Measurements from ENCODE around the gene CTSE.
"Not testable (repeated sequence)": the region's sequence is repeated elsewhere in the genome, so short reads cannot be mapped to it uniquely, and the experiment has no call there.

Gene CTSE

DNA sequence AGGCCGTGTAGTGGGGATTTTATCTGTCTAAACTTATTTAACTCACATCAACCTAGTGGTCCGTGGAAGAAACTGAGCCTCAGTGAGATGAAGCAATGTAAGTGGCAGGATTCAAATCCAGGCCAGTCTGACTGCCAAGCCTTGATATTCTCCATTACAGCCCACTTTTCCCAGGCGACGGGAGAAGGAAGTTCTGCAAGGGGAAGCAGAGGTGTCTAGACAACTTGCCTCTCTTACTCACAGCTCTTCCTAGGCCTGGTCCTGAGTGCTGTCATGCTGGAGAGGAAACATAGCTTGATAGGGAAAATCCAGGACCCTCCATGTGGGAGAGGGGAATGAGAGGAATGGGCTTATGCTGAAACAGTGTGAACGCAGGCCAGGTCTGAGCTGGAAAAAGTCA lies 9.1 kb downstream of the CTSE start:
- DNase-seq (ENCODE audit: low read depth), result no peak

DNA sequence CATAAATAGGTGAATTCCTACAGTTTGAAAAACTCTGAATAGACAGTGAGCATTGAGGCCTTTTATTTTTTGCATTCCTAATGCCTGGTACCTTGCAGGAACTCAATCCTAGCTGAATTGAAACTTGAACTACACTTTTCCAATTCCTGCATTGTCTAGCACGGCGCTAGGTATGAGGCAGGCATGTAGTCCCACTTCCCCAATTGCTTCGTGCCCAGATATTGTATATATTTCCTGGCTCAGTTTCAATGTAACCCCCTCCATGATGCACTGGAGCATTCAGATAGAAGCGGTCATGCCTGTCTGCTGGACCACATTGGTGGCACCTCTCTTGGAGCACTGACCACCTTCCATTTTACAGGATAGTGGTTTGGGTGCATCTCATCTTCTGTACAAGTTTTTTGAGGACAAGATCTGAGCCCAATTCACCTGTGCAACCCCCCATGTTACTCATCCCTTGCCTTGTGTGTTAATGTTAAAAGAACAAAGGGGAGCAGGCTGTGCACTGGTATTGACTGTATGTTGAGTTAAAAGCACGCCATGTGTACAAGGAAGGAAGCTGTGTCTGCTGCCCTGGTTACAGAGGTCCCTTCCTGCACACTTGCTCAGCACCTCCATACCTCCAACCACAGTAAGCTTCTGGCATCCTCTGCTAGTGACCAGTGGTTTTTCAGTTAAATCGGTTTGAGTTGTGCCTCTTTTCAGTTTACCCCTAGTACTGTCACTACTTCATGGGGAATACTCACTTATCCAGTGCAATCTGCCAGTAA lies 10.5 kb downstream of the CTSE start:
- no peak for DNase-seq (ENCODE audit: low read depth)

DNA sequence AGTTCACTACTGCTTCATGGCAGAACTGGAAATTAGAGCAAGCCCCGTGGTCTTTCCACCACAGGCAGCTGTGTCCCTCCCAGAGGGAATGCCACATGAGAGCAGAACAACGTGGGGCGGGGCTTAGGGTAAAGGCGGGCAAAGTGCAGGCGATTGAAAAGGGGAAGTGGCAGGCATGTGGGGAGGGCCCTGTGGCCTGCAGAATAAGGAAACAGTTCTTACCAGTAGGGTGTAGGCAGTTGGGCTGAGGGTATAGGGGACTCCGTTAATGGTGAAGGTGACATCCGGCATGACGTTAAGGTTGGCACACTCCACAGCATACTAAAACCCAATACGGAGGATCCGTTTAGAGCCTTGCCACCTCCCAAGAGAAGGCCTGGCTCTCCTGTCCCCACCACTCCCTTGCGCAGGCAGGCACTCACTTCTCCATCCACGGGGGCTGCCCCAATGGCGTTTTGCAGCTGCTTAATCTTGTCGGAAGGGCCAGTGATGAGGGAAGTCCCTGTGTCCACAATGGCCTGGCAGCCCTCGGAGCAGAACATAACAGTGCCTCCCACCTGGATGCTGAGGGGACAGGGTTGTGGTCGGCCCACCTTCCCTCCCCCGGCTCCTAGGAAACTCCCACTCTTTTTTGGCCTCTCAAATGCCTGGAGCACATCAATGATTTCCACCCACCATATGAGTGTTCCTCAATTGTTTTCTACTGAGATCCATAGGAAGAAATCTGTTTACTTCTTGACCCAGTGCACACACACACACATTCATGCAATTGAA lies 11.4 kb downstream of the CTSE start:
- no peak for DNase-seq (ENCODE audit: low read depth)

DNA sequence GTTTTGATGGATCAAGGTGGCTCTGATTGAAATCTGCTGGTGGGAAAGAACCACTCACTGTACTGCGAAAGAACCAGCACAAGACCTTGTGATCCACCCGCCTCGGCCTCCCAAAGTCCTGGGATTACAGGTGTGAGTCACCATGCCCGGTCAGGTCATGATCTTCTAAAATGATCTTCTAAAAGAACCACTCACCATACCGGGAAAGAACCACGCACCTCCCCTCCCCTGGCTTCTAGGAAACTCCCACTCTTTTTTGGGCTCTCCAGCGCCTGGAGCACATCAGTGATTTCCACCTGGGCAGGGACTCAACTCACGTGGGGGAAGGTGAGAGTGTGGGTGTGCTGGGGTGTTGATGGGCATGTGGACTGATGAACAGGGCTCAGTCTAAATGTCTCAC lies 12.6 kb downstream of the CTSE start:
- DNase-seq (ENCODE audit: low read depth), result no peak

DNA sequence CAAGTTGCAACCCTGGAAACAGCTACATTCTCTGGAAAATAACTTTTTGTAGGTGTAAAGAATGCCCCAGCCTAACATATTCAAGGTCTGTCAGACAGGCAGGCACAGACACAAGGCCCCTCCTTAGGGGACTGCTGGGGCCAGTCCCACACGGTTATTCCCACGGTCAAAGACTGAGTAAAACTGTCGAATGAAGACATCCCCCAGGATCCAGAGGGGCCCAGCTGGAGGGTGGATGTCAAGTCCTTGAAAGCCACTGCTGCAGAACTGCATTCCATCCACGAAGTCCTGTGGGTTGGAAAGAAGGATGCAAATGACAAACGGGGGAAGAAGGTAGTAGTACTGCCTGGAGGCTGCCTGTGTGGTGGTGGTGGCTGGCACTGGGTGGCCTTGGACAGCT lies 13.6 kb downstream of the CTSE start:
- no peak for DNase-seq (ENCODE audit: low read depth)

DNA sequence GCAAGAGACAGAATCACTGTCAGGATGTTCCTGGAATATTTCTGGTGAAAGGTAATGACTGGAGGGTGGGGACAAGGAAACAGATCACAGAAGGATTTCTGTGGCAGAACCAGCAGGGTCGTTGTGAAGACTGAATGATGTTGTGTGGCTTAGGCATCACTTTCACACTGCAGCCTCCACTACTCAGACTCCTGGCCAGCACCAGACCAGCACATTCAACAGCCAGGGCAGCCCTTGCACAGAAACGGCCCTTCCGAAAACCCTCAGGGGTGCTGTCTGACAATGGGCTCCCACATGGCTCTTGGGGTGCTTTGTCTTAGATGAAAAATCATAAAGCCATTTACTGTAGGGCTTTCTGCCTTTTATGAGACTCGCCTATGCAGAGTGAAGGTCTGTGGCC lies 16.7 kb downstream of the CTSE start:
- DNase-seq (ENCODE audit: low read depth), result no peak

DNA sequence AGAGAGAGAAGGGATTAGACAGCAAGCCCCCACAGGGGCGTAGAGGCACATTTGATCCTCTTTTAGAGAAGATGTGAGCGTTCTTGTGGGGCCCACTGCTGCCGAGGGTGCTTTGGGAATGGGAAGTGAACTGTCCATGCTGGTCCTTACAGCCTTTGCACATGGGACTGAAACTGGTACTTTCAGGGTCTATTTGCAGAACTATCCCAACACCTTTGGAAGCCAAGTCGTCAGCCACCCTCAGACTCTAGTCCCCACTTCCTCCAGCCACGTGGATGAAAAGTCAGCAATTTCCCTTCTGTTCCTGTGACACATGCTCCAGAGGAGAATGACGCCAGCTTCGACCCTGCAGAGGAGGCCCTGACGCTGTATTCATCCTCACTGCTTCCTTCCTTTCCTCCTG lies 17.9 kb downstream of the CTSE start:
- DNase-seq (ENCODE audit: low read depth), result no peak

DNA sequence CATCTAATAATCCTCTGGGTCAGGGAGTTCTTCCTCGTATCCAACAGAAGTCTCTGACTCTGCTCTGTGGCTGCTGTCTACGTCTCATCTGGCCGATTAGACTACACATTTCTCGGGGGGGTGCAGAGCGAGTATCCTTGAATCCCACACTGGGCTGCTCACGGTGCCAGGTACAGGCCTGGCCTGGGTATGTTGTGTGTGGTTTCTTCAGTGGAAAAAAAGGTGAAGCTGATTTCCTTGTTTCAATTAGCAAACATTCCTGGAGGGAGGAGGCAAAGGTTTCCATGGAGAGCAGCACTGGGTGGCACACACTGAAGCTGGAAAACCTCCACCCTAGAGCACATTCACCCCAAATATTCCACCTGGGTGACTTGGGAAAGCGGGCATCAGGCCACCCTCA lies 18.5 kb downstream of the CTSE start:
- no peak for DNase-seq (ENCODE audit: low read depth)

DNA sequence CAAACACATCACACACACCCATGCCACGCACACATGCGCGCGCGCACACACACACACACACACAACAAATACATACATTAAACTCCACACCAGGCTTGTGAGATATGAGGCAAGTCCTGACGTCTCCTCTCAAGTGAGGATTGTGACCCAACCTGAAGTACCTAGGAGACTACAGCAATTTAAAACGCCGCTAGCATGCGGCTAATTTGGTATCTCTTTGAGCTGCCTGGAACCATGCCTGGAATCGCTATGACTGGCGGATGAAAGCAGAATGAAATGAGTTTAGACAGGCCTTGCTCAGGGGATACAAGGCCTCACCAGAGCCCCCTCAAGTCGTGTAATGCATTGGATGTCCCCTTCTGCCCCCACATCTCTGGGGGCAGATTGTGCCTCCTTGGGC lies 18.9 kb downstream of the CTSE start:
- no peak for DNase-seq (ENCODE audit: low read depth)

DNA sequence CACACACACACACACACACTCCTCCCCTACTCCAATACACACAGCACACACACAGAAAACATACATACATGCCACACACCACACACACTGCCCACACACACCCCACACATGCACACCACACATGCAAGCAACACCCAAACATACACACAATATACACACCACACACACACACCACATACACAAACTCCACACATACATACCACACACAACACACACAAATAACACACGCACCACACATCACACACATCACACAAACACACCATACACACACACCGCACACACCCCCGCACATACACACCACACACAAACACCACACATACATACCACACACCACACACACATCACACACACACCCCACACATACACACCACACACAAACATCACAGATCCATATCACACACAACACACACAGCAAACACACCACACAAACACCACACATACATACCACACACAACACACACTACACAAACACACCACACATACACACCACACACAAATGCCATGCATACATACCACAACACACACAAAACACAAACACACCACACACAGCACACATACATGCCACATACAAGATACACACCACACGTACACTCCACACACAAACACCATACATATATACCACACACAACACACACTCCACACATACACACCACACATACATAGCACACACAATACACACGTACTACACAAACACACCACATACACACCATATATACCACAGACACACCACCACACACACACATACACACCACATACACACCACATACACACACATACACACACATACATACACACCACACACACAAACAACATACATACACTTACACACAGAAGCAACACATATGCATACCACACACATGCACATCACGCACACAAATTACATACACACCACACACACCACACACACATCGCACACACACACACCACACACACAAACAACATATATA lies 19.6 kb downstream of the CTSE start:
- DNase-seq (ENCODE audit: low read depth), result no peak

DNA sequence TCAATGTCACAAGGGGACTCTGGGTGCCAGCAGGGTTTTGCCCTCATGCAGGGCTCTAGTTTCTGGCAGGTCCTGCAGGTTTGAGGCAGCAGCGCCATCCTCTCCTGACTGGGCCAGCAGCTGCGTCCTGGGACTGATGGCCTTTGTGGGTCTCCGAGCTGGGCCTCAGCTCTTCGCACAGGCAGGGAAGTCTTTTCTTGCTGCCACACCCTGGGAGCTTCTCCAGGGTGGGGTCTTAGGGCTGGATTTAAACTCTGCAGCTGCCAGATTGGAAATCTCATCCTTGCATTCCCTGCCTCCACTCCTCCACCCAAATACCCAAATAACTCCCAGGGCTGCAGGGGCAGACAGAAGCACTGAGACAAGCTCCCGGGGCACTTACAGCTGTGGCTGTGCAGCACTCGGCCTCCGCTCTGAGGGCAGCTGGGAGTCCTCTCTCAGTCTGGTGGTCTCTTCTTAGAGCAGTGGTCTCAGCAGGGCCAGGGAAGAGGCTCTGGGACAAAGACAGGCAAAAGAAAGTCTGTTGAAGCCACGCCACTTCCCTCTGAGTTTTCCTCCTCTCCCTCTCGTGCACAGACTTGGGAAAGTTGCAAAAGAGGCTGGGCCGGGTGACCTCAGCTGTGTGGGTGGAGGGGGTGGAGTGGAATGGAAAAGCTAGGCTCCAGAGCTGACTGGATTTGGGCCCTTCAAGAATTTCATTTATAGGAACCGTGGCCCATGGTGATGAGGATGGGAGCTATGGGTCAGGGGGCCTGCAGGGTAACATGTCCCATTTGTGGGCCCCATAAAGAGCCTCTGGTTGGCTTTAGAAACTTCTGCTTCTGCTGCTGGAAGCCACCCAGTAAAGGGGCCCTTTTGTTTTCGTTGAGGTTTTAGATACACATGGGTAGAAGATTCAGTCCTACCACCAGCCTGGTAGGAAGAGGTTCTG lies 20.6 kb downstream of the CTSE start, which contains the start of gene RAB7B:
Gene RAB7B, minus strand, starts transcription at position 525 of the 931 bp plus-strand sequence. CDS start 9,260 bp downstream, outside the sequence.
- DNase-seq (ENCODE audit: low read depth), result peak; percentile 77

DNA sequence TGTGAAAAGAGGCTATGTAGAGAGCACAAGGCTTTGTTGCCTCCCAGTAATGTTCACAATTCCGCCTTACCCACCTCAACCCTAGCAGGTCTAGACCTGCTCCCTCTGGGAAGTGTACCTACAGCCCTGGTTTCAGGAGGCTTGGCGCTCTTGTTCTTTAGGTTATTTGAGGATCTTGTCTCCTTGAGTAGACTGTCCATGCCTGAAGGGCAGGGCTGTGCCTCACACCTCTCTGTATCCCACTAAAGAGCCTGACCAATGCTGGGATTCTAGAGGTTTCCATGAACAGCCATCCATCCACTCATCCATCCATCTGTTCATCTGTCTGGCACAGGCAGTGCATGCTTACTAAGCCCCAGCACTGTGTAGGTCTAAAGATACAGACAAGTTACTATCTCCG lies 21.5 kb downstream of the CTSE start:
- no peak for DNase-seq (ENCODE audit: low read depth)

DNA sequence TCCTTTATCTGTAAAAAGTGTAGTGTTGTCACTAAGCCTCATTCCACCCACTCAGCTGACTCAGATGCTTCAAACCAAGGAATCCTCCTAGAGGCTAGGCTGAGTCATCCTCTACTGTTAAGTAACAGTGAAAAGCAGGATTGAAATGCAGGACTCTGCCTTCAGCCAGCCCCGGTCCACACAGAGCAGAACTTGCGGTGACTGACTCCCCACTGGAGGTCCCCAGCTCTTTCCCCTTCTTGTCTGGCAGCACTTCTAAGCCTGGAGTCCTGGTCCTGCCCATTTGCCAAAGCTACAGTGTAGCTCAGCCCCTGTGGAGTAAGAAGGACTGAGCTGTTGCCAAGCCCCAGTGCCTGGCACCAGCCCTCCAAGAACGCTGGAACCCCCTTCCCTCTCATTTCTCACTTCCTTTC lies 22.2 kb downstream of the CTSE start:
- DNase-seq (ENCODE audit: low read depth), result peak; percentile 96

DNA sequence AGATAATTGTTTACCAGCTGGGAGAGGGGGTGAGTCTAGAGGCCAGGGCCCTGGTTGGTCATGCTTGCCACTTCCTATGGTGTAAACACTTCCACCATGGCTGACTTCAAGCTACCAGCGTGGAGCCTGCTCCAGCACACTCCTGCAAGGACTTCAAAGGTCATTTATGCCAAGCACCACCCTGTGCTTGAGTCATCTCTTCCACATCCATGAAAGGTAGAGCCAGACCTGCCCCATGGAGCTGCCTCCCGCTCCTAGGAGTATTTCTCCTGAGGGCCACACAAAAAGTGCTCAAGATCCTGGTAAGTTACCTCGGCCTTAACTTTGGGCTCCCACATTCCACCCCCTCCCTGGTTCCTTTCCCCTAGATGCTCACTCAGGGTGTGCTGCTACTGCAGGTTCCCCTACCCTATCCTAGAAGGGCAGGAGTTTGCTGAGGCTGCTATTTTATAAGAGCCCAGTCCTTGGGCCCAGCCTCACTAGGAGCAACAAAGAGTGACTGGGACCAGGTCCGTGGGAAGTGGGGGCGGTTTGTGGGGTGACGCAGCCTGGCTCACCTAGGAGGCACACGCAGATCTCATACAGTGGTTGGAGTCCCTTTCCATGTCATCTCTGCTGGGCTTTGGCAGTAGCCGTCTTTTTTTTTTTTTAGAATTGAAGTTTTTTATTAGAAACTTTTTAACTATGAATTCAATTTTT lies 22.9 kb downstream of the CTSE start:
- peak; percentile 19 for DNase-seq (ENCODE audit: low read depth)

DNA sequence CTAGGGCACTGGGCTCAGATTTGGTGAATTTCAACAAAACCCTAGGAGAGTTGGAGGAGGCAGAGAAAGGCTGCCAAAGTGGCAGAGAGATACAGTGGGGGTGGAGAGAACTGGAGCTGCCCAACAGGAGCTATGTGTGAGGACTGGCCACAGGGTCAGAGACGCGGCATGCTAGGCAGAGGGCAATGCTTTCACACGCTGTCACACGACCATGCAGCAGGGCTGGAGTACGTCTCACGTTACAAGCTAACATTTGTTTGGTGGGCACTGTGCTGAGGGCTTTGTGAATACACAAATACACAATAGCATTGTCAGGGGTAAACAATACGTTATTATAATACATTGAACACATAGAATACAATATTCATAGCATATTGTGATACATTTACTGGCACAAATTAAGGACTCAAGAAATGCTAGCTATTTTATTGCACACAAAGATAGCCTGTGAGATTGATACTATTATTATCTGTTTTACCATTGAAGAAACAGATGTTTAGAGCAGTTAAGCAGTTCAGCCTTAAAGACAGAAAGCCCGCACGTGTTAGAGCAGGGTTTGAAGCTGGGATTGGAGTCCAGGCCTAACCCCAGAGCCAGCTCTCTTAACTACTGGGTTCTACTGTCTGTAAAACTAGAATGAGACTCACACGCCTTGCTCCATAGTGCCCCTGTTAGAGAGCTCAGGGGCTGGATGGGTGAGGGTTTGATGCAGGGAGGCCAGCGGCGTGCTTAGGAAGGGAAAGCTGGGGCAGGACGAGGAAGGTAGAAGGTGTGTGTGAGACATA lies 25.0 kb downstream of the CTSE start:
- no peak for DNase-seq (ENCODE audit: low read depth)

DNA sequence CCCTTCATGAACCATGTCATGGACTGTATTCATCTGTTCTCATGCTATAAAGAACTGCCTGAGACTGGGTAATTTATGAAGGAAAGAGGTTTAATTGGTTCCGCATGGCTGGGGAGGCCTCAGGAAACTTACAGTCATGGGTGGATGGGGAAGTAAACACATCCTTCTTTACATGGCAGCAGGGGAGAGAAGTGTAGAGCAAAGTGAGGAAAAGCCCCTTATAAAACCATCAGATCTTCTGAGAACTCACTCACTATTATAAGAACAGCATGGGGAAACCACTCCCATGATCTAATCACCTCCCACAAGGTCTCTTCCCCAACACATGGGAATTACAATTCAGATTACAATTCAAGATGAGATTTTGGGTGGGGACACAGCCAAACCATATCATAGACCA lies 27.1 kb downstream of the CTSE start:
- DNase-seq (ENCODE audit: low read depth), result not testable (repeated sequence)

DNA sequence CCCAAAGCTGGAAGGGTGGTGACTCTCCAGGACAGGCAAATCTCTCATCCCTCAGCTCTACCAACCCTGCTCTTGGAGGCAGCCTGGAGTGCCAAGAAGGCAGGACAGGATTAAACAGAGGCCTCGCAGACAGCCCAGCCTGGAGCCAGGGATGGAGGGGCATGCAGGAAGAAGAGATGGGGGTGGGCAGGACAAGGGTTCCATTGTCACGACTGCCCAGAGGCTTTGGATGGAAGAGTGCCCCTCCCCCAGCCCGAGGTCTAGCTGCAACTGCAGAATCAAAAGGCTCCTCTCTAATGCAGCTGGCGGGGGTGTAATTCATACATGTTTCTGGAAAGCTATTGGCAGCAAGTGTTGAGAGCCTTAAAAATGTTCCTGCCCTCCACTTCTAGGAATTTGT lies 29.3 kb downstream of the CTSE start:
- no peak for DNase-seq (ENCODE audit: low read depth)

DNA sequence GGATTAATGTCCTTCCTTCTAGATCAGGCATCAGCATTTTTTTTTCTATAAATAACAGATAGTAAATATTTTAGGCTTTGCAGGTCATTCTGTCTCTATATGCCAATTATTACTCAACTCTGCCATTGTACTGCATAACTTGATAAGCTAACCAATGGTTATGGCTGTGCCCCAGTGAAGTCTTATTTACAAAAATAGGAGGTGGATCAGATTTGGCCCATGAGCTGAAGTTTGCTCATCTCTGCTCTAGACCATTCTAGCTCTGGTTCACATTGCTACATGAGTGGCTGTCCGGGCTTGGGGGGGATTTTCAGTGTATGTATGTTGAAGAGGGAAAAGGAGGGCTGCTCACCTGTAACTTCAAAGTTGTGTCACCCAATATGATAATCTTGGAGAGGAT lies 30.6 kb downstream of the CTSE start:
- DNase-seq (ENCODE audit: low read depth), result no peak

DNA sequence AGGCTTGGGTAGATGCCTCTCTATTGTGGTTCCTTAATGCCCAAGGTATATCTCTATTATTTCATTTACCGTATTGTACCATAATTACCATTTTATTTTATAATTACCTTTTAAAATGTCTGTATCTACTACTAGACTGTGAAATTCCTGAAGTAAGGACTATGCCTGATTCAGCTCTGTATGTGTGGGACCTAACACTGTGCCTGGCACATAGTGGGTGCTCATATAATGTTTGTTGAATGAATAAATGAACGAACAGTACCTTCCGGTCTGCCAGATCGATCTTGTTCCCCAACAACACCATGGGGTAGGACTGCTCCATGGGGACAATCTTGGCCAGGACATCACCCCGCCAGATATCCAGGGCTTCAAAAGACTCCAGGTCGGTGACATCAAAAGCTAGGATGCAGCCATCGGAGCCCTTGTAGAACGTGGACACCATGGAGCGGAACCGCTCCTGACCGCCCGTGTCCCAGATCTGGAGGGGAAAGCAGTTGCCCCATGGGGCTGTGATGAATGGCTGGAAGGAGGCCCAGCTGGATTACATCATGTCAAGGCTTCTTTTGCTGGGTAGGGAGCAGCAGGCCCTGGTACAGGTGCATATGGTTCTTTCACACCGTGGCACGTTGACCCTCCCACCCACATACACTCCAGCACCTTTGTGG lies 31.3 kb downstream of the CTSE start:
- no peak for DNase-seq (ENCODE audit: low read depth)

Data from EH (cell line).